Measurements from ENCODE around the gene TAOK1. TPM values are rescaled to one million over a fixed set of nuclear protein-coding genes. Genes with fewer than 3 reads are reported as not detected.

Gene TAOK1
- total RNA-seq, 1 experiment from 2014 or later: 85.5 TPM

- Histone ChIP-seq H3K27ac (ENCODE audit: low read depth, low read length, poor library complexity, severe bottlenecking) (no peak overlapping the region), H3K36me3 (ENCODE audit: insufficient read depth, low read length, poor library complexity, severe bottlenecking) (no peaks in the 10 kb centered on the region), H3K4me1 (ENCODE audit: insufficient read depth, low read length, poor library complexity, severe bottlenecking) (peaks cover 8% of the 10 kb centered on the region), H3K27me3 (replicated peaks; ENCODE audit: insufficient read depth, low read depth, low read length, poor library complexity) (no peaks in the 10 kb centered on the region), H3K9me3 (ENCODE audit: low read depth, low read length, poor library complexity, severe bottlenecking) (no peaks in the 10 kb centered on the region), H3K4me3 (ENCODE audit: low read depth, low read length, poor library complexity, severe bottlenecking) (no peak overlapping the region)
- CTCF ChIA-PET: no interaction called here
- TF ChIP-seq EZH2 (IDR thresholded peaks at IDR 0.05; ENCODE audit: borderline replicate concordance, low read depth, low read length, poor library complexity, severe bottlenecking) (no peak), CTCF (conservative IDR thresholded peaks at IDR 0.05; ENCODE audit: low read depth, low read length) (no peak)
- no peak for DNase-seq (ENCODE audit: low spot score)
- POLR2A ChIA-PET (ENCODE audit: low non-redundant PET): no interaction called here
- intact Hi-C loops (cut with micrococcal nuclease; ENCODE audit: unreplicated experiment): no loop called here
- BruUV-seq (replicated peaks): no TSS peak
Observed at GRCh38 chr17:29443041-29443739, 53.0 kb downstream of the TAOK1 start.

GRCh38 chr17:29444589-29444988, 54.4 kb downstream of the TAOK1 start:
- BruUV-seq (replicated peaks): no TSS peak
- Histone ChIP-seq H3K27me3 (replicated peaks; ENCODE audit: insufficient read depth, low read depth, low read length, poor library complexity) (no peaks in the 10 kb centered on the region), H3K27ac (ENCODE audit: low read depth, low read length, poor library complexity, severe bottlenecking) (no peak overlapping the region), H3K36me3 (ENCODE audit: insufficient read depth, low read length, poor library complexity, severe bottlenecking) (no peaks in the 10 kb centered on the region), H3K4me3 (ENCODE audit: low read depth, low read length, poor library complexity, severe bottlenecking) (no peak overlapping the region), H3K4me1 (ENCODE audit: insufficient read depth, low read length, poor library complexity, severe bottlenecking) (peaks cover 8% of the 10 kb centered on the region), H3K9me3 (ENCODE audit: low read depth, low read length, poor library complexity, severe bottlenecking) (no peaks in the 10 kb centered on the region)
- POLR2A ChIA-PET (ENCODE audit: low non-redundant PET): interaction anchor here (0.6 kb wide), 1 partner anchor 119 kb away, joined by 3 read pairs; no protein-coding TSS in a partner anchor
- intact Hi-C loops (cut with micrococcal nuclease; ENCODE audit: unreplicated experiment): no loop called here
- DNase-seq (ENCODE audit: low spot score): no peak
- CTCF ChIA-PET: no interaction called here
- TF ChIP-seq EZH2 (IDR thresholded peaks at IDR 0.05; ENCODE audit: borderline replicate concordance, low read depth, low read length, poor library complexity, severe bottlenecking) (no peak), CTCF (conservative IDR thresholded peaks at IDR 0.05; ENCODE audit: low read depth, low read length) (no peak)

- POLR2A ChIA-PET (ENCODE audit: low non-redundant PET): no interaction called here
- H3K4me1 ChIP-seq (ENCODE audit: insufficient read depth, low read length, poor library complexity, severe bottlenecking): peaks cover 16% of the 10 kb centered on the region
- TF ChIP-seq CTCF (conservative IDR thresholded peaks at IDR 0.05; ENCODE audit: low read depth, low read length) (no peak), EZH2 (IDR thresholded peaks at IDR 0.05; ENCODE audit: borderline replicate concordance, low read depth, low read length, poor library complexity, severe bottlenecking) (no peak)
- DNase-seq (ENCODE audit: low spot score): no peak
- CTCF ChIA-PET: interaction anchor here (0.6 kb wide), 1 partner anchor 329 kb away, joined by 3 read pairs; no protein-coding TSS in a partner anchor
- H3K9me3 ChIP-seq (ENCODE audit: low read depth, low read length, poor library complexity, severe bottlenecking): no peaks in the 10 kb centered on the region
- intact Hi-C loops (cut with micrococcal nuclease; ENCODE audit: unreplicated experiment): no loop called here
- H3K36me3 ChIP-seq (ENCODE audit: insufficient read depth, low read length, poor library complexity, severe bottlenecking): no peaks in the 10 kb centered on the region
- no peaks in the 10 kb centered on the region for H3K27me3 ChIP-seq (replicated peaks; ENCODE audit: insufficient read depth, low read depth, low read length, poor library complexity)
- BruUV-seq (replicated peaks): no TSS peak
- no peak overlapping the region for H3K4me3 ChIP-seq (ENCODE audit: low read depth, low read length, poor library complexity, severe bottlenecking)
- H3K27ac ChIP-seq (ENCODE audit: low read depth, low read length, poor library complexity, severe bottlenecking): no peak overlapping the region
Observed at GRCh38 chr17:29445844-29446243, 55.7 kb downstream of the TAOK1 start.
